ENCODE results near the gene FAM216B. TPM values are rescaled to one million over a fixed set of nuclear protein-coding genes. Genes with fewer than 3 reads are reported as not detected.

The FAM216B gene
- total and polyA plus RNA-seq, 2 of the 8 experiments (the other 6 are each of a cell fraction or from before 2014, with no cell fraction given), result not detected

DNA sequence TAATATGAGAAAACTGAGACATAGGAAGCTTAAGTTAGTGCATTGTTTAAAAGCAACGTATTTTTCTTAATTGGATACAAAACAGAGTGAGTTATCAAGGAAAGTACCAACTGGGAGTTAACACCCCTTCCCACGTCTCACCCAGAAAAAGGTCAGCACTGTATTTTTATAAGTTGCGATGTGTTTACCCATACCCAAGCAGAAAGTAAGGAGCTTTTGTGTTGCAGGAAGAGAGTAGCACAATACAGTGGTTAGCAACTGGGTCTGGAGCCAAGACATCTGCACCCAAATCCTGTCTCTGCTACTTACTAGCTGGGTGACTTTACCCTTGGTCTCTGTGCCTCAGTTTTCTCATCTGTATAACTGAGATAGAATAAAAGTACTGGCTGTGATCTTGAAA, 34.3 kb downstream of the FAM216B start (continued):
- TF ChIP-seq POLR2AphosphoS5 (IDR thresholded peaks at IDR 0.05; ENCODE audit: low read depth, low read length) (no peak), EP300 (IDR thresholded peaks at IDR 0.05; ENCODE audit: borderline replicate concordance in 1 of 2, low read depth in 2 of 2, low read length in 2 of 2) (no peak), SAP30 (IDR thresholded peaks at IDR 0.05; ENCODE audit: insufficient read depth, insufficient replicate concordance, low read length) (no peak), SP1 (IDR thresholded peaks at IDR 0.05; ENCODE audit: low read depth, low read length) (no peak), SIN3A (conservative IDR thresholded peaks at IDR 0.05 in 1 of 2, IDR thresholded peaks at IDR 0.05 in 1 of 2; ENCODE audit: low read depth in 1 of 2, low read length in 2 of 2) (no peak), YY1 (IDR thresholded peaks at IDR 0.05; ENCODE audit: low read depth, low read length) (no peak), POLR2A (IDR thresholded peaks at IDR 0.05; ENCODE audit: control extremely low read depth in 1 of 2, low read depth in 2 of 2, low read length in 2 of 2) (no peak)
